ENCODE data around the gene TRIM44. TPM values are rescaled to one million over a fixed set of nuclear protein-coding genes. Genes with fewer than 3 reads are reported as not detected.
"Not testable (repeated sequence)": the region's sequence is repeated elsewhere in the genome, so short reads cannot be mapped to it uniquely, and the experiment has no call there.

TRIM44 gene
- total RNA-seq, 3 donors from 2014 or later (not counting 1 experiment from before 2014, with no cell fraction given) = 47.0 to 62.6 (median 51.9) TPM

DNA sequence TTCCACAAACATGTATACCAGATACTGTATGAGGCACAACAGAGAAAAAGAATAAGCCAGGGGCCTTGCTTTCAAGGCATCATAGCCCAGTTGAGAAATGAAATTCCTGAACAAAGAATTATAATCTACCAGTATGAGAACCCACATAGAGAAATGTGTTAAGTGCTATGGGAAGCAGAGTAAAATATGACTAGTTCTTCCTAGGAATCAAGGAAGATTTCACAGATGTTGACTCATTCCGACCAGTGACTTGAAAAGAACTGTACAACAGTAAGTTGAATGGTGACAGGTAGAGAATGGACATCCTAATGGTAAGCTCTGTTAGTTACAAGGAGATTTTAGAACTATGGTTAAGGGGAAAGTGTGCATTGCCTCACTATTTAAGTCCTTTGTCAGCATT is 102.6 kb downstream of the TRIM44 start:
- 90% methylated on average over 1 of the region's 1 CpG for WGBS (ENCODE audit: insufficient coverage)
- Histone ChIP-seq H3K4me3 (ENCODE audit: low read length) (no peak overlapping the region), H3K36me3 (ENCODE audit: control insufficient read depth, insufficient read depth, low read length) (no peaks in the 10 kb centered on the region), H3K27me3 (ENCODE audit: control insufficient read depth, insufficient read depth, low read length) (no peaks in the 10 kb centered on the region), H3K9me3 (ENCODE audit: control insufficient read depth, insufficient read depth, low read length) (no peaks in the 10 kb centered on the region), H3K27ac (ENCODE audit: low read length) (no peak overlapping the region), H3K4me1 (ENCODE audit: control insufficient read depth, insufficient read depth, low read length) (no peaks in the 10 kb centered on the region)
- intact Hi-C loops (cut with micrococcal nuclease) = no loop called here
- no peak for ATAC-seq
- Mint-ChIP-seq H3K27ac (no peak overlapping the region), H3K4me1 (peaks cover 41 to 42% of the 10 kb centered on the region in 2 donors), H3K4me3 (no peak overlapping the region), H3K27me3 (ENCODE audit: low read depth in 2 of 2) (no peaks in the 10 kb centered on the region), H3K9me3 (no peaks in the 10 kb centered on the region), H3K36me3 (no peaks in the 10 kb centered on the region)
- no peak for DNase-seq
- TF ChIP-seq CTCF (IDR thresholded peaks at IDR 0.05) = no peak

DNA sequence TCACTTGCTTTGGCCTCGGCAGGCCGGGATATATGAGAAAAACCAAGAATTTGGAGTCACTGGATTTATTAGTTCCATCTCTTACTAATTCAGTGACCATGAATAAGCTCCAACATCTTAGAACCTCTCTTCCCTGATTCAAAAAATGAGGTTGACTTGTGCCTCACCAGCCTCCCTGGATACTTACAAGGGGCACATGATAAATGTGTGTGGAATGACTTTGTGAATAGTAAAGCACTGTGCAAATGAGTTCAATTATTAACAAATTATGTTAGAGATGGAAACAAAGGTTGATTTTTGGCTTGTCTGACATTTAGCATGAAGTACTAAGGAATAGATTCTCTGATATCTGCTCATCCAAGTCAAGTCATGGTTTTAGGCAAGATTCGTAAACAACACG is 104.1 kb downstream of the TRIM44 start:
- WGBS (ENCODE audit: insufficient coverage) = 100% methylated on average over 4 of the region's 4 CpGs
- DNase-seq (no peak), ATAC-seq (no peak)
- Mint-ChIP-seq H3K36me3 (no peaks in the 10 kb centered on the region), H3K9me3 (no peaks in the 10 kb centered on the region), H3K4me1 (peaks cover 43 to 44% of the 10 kb centered on the region in 2 donors), H3K27ac (no peak overlapping the region), H3K27me3 (ENCODE audit: low read depth in 2 of 2) (no peaks in the 10 kb centered on the region), H3K4me3 (no peak overlapping the region)
- Histone ChIP-seq H3K9me3 (ENCODE audit: control insufficient read depth, insufficient read depth, low read length) (no peaks in the 10 kb centered on the region), H3K27me3 (ENCODE audit: control insufficient read depth, insufficient read depth, low read length) (no peaks in the 10 kb centered on the region), H3K4me3 (ENCODE audit: low read length) (no peak overlapping the region), H3K4me1 (ENCODE audit: control insufficient read depth, insufficient read depth, low read length) (no peaks in the 10 kb centered on the region), H3K27ac (ENCODE audit: low read length) (no peak overlapping the region), H3K36me3 (ENCODE audit: control insufficient read depth, insufficient read depth, low read length) (no peaks in the 10 kb centered on the region)
- TF ChIP-seq CTCF (IDR thresholded peaks at IDR 0.05) = no peak
- intact Hi-C loops (cut with micrococcal nuclease) = no loop called here

GRCh38 chr11:35770425-35770824 is 107.8 kb downstream of the TRIM44 start:
- H3K27me3 ChIP-seq (ENCODE audit: control insufficient read depth, insufficient read depth, low read length); H3K9me3 Mint-ChIP-seq; H3K27me3 Mint-ChIP-seq (ENCODE audit: low read depth in 2 of 2); ATAC-seq; H3K27ac ChIP-seq (ENCODE audit: low read length); H3K4me3 ChIP-seq (ENCODE audit: low read length); H3K36me3 ChIP-seq (ENCODE audit: control insufficient read depth, insufficient read depth, low read length); H3K36me3 Mint-ChIP-seq; H3K27ac Mint-ChIP-seq; H3K4me1 ChIP-seq (ENCODE audit: control insufficient read depth, insufficient read depth, low read length); H3K4me3 Mint-ChIP-seq; DNase-seq; H3K9me3 ChIP-seq (ENCODE audit: control insufficient read depth, insufficient read depth, low read length); intact Hi-C loops (cut with micrococcal nuclease): not testable (repeated sequence)
- no CpG with 5 or more reads among the region's 1 CpG for WGBS (ENCODE audit: insufficient coverage)
- peaks cover 45 to 47% of the 10 kb centered on the region in 2 donors for H3K4me1 Mint-ChIP-seq

GRCh38 chr11:35771722-35772121 is 109.1 kb downstream of the TRIM44 start:
- Mint-ChIP-seq H3K9me3 (no peaks in the 10 kb centered on the region), H3K36me3 (no peaks in the 10 kb centered on the region), H3K4me3 (no peak overlapping the region), H3K27me3 (ENCODE audit: low read depth in 2 of 2) (no peaks in the 10 kb centered on the region), H3K27ac (peak overlapping the region in 1 of 2 donors; percentile 16), H3K4me1 (peaks cover 53 to 57% of the 10 kb centered on the region in 2 donors)
- Histone ChIP-seq H3K36me3 (ENCODE audit: control insufficient read depth, insufficient read depth, low read length) (no peaks in the 10 kb centered on the region), H3K4me3 (ENCODE audit: low read length) (no peak overlapping the region), H3K4me1 (ENCODE audit: control insufficient read depth, insufficient read depth, low read length) (no peaks in the 10 kb centered on the region), H3K27me3 (ENCODE audit: control insufficient read depth, insufficient read depth, low read length) (no peaks in the 10 kb centered on the region), H3K27ac (ENCODE audit: low read length) (no peak overlapping the region), H3K9me3 (ENCODE audit: control insufficient read depth, insufficient read depth, low read length) (no peaks in the 10 kb centered on the region)
- DNase-seq (no peak), ATAC-seq (no peak)
- no peak for TF ChIP-seq CTCF (IDR thresholded peaks at IDR 0.05)
- WGBS (ENCODE audit: insufficient coverage) = 95% methylated on average over 5 of the region's 5 CpGs
- intact Hi-C loops (cut with micrococcal nuclease) = no loop called here

DNA sequence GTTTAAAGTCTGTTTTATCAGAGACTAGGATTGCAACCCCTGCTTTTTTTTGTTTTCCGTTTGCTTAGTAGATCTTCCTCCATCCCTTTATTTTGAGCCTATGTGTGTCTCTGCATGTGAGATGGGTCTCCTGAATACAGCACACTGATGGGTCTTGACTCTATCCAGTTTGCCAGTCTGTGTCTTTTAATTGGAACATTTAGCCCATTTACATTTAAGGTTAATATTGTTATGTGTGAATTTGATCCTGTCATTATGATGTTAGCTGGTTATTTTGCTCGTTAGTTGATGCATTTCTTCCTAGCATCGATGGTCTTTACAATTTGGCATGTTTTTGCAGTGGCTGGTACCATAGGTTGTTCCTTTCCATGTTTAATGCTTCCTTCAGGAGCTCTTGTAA is 114.7 kb downstream of the TRIM44 start:
- intact Hi-C loops (cut with micrococcal nuclease); DNase-seq; H3K9me3 Mint-ChIP-seq; ATAC-seq; H3K36me3 Mint-ChIP-seq; H3K27ac Mint-ChIP-seq; H3K4me3 Mint-ChIP-seq; H3K36me3 ChIP-seq (ENCODE audit: control insufficient read depth, insufficient read depth, low read length); H3K27me3 ChIP-seq (ENCODE audit: control insufficient read depth, insufficient read depth, low read length); H3K27ac ChIP-seq (ENCODE audit: low read length); H3K9me3 ChIP-seq (ENCODE audit: control insufficient read depth, insufficient read depth, low read length); H3K4me3 ChIP-seq (ENCODE audit: low read length); H3K27me3 Mint-ChIP-seq (ENCODE audit: low read depth in 2 of 2); H3K4me1 ChIP-seq (ENCODE audit: control insufficient read depth, insufficient read depth, low read length): not testable (repeated sequence)
- peaks cover 47 to 66% of the 10 kb centered on the region in 2 donors for H3K4me1 Mint-ChIP-seq
- 100% methylated on average over 2 of the region's 3 CpGs for WGBS (ENCODE audit: insufficient coverage)

DNA sequence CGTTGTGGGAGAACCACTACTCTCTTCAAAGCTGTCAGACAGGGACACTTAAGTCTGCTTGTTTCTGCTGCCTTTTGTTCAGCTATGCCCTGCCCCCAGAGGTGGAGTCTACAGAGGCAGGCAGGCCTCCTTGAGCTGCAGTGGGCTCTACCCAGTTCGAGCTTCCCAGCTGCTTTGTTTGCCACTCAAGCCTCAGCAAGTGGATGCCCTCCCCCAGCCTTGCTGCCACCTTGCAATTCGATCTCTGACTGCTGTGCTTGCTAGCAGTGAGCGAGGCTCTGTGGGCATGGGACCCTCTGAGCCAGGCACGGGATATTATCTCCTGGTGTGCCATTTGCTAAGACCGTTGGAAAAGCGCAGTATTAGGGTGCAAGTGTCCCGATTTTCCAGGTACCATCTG is 116.4 kb downstream of the TRIM44 start:
- DNase-seq; H3K27me3 Mint-ChIP-seq (ENCODE audit: low read depth in 2 of 2); H3K9me3 Mint-ChIP-seq; H3K4me1 ChIP-seq (ENCODE audit: control insufficient read depth, insufficient read depth, low read length); H3K4me3 Mint-ChIP-seq; H3K36me3 Mint-ChIP-seq; H3K27ac Mint-ChIP-seq; H3K36me3 ChIP-seq (ENCODE audit: control insufficient read depth, insufficient read depth, low read length); H3K27ac ChIP-seq (ENCODE audit: low read length); intact Hi-C loops (cut with micrococcal nuclease); H3K27me3 ChIP-seq (ENCODE audit: control insufficient read depth, insufficient read depth, low read length); H3K4me3 ChIP-seq (ENCODE audit: low read length); ATAC-seq; H3K9me3 ChIP-seq (ENCODE audit: control insufficient read depth, insufficient read depth, low read length): not testable (repeated sequence)
- peaks cover 54 to 73% of the 10 kb centered on the region in 2 donors for H3K4me1 Mint-ChIP-seq
- WGBS (ENCODE audit: insufficient coverage) = 98% methylated on average over 8 of the region's 8 CpGs
